ENCODE measurements around the gene CFAP119. TPM values are rescaled to one million over a fixed set of nuclear protein-coding genes. Genes with fewer than 3 reads are reported as not detected.

CFAP119 gene
- total and polyA plus RNA-seq, 2 experiments from 2014 or later, result 2.2 to 5.2 TPM

GRCh38 chr16:30722443-30722842 is 39.4 kb downstream of the CFAP119 start:
- no peak overlapping the region for H3K4me2 ChIP-seq
- H3K36me3 ChIP-seq (ENCODE audit: insufficient read depth), result peaks cover 55% of the 10 kb centered on the region
- H3K4me3 ChIP-seq, result no peak overlapping the region
- H3K27me3 ChIP-seq (ENCODE audit: insufficient read depth), result no peaks in the 10 kb centered on the region
- H3K27ac ChIP-seq (ENCODE audit: low read depth), result no peak overlapping the region
- 0 out of 2 replicates have a peak, but pooled peaks cover 2% of the 10 kb centered on the region for H3K4me1 ChIP-seq (ENCODE audit: insufficient read depth)
- peak; percentile 43 for ATAC-seq
- H3K9me2 ChIP-seq (ENCODE audit: insufficient read depth), result no peaks in the 10 kb centered on the region
- peaks cover 16% of the 10 kb centered on the region for H3K79me2 ChIP-seq (replicated peaks; ENCODE audit: insufficient read depth)
- H4K20me1 ChIP-seq (replicated peaks; ENCODE audit: insufficient read depth), result peaks cover 28% of the 10 kb centered on the region
- H3K4me1 Mint-ChIP-seq, result 0 out of 3 replicates have a peak, but pooled peaks cover 3% of the 10 kb centered on the region
- H3K36me3 Mint-ChIP-seq (ENCODE audit: low read depth), result peaks cover 88% of the 10 kb centered on the region
- no peaks in the 10 kb centered on the region for H3K9me3 Mint-ChIP-seq
- no peak overlapping the region for H3K4me3 Mint-ChIP-seq
- DNase-seq (ENCODE audit: low spot score), result peak; percentile 17
- no peak overlapping the region for H2AFZ ChIP-seq
- H3K27ac Mint-ChIP-seq, result no peak overlapping the region
- TF ChIP-seq EZH2 (IDR thresholded peaks at IDR 0.05; ENCODE audit: low read depth, unreplicated experiment) (no peak), CTCF (conservative IDR thresholded peaks at IDR 0.05; ENCODE audit: low read depth in 2 of 2) (peak in 1 of 2 experiments; percentile 44; a peak in 2 of 4 replicates)
- peaks cover 10% of the 10 kb centered on the region for H3K27me3 Mint-ChIP-seq (ENCODE audit: insufficient read depth, low read depth, poor library complexity)
- no peaks in the 10 kb centered on the region for H3F3A ChIP-seq (replicated peaks; ENCODE audit: low read depth)

- Mint-ChIP-seq H3K9me3 (no peaks in the 10 kb centered on the region), H3K36me3 (ENCODE audit: low read depth) (peaks cover 90% of the 10 kb centered on the region)
- no peak for ATAC-seq
- no peak for TF ChIP-seq EZH2 (IDR thresholded peaks at IDR 0.05; ENCODE audit: low read depth, unreplicated experiment)
- TF ChIP-seq ZNF462 (CRISPR knock-in tag; IDR thresholded peaks at IDR 0.05), result no peak
- no peak for TF ChIP-seq JUNB (IDR thresholded peaks at IDR 0.05; ENCODE audit: unreplicated experiment)
- TF ChIP-seq ZNF114 (CRISPR knock-in tag; IDR thresholded peaks at IDR 0.05), result no peak
- no peak for TF ChIP-seq REST (IDR thresholded peaks at IDR 0.05; ENCODE audit: unreplicated experiment)
- TF ChIP-seq NANOG (IDR thresholded peaks at IDR 0.05; ENCODE audit: borderline replicate concordance), result no peak
- TF ChIP-seq STAT1 (IDR thresholded peaks at IDR 0.05; ENCODE audit: unreplicated experiment), result no peak
- no peak for TF ChIP-seq ZNF331 (CRISPR knock-in tag; IDR thresholded peaks at IDR 0.05; ENCODE audit: low read depth)
- TF ChIP-seq EZH2phosphoT487 (IDR thresholded peaks at IDR 0.05; ENCODE audit: unreplicated experiment), result no peak
Observed at GRCh38 chr16:30721606-30722005, 40.3 kb downstream of the CFAP119 start.

More at GRCh38 chr16:30721606-30722005, 40.3 kb downstream of the CFAP119 start:
- Histone ChIP-seq H3F3A (replicated peaks; ENCODE audit: low read depth) (no peaks in the 10 kb centered on the region), H3K27me3 (ENCODE audit: insufficient read depth) (no peaks in the 10 kb centered on the region), H4K20me1 (replicated peaks; ENCODE audit: insufficient read depth) (peaks cover 29% of the 10 kb centered on the region), H2AFZ (no peak overlapping the region), H3K27ac (ENCODE audit: low read depth) (no peak overlapping the region), H3K79me2 (replicated peaks; ENCODE audit: insufficient read depth) (peaks cover 14% of the 10 kb centered on the region), H3K4me3 (no peak overlapping the region), H3K9me2 (ENCODE audit: insufficient read depth) (no peaks in the 10 kb centered on the region), H3K4me2 (no peak overlapping the region), H3K4me1 (ENCODE audit: insufficient read depth) (no peaks in the 10 kb centered on the region), H3K36me3 (ENCODE audit: insufficient read depth) (peaks cover 57% of the 10 kb centered on the region)
- Mint-ChIP-seq H3K4me1 (no peaks in the 10 kb centered on the region), H3K27ac (no peak overlapping the region), H3K27me3 (ENCODE audit: insufficient read depth, low read depth, poor library complexity) (peaks cover 8% of the 10 kb centered on the region), H3K4me3 (no peak overlapping the region)
- no peak for DNase-seq (ENCODE audit: low spot score)

All from GM23338 (cell line).